RPMI8226 (cell line): ENCODE data around the gene FOSL1.

Experiments
- DNase-seq: peaks from one replicate; pipeline ENCODE4 v3.0.0-alpha.2; 2015

The FOSL1 gene

DNA sequence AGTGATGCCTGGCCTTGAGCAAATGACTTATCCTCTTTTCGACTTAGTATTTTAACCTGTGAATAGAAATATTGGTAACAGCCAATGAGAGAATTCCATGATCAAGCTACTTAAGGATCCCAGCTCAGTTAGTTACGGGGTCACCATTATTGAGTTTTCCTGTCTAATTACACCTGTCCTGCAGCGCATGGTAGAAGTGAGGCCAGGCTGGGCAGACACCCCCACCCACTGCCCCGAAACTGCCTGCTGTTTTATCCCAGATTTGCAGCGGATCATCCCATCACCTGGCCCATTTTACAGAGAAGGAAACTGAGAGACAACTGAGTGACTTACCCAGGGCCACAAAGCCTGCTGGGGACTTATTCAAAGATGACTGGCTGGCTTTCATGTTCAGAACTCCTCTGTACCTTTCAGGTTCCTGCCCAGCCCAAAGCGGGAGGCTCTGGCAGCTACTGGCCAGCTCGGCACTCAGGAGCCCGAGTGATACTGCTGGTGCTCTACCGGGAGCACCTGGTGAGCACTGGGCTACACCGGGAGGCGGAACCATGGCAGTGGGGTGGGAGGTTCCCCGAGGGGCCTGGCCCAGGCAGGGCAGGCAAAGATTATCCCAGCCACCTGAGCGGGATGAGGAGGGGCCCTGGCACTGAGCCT is 38.5 kb downstream of the FOSL1 start:
- DNase-seq = no peak

DNA sequence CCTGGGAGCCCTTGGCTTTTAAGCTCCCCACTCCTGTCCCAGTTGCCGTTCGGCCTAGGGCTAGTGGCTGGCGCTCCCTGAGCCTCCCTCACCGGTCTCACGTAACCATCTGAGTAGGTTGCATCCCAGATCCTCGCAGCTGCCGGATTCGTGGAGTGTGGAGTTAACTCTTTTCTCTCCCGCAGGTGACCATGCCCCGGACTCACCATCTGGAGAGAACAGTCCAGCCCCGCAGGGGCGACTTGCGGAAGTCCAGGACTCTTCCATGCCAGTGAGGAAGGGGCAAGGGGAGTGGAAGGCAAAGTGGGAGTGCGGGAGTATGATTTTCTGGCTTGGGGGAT is 39.1 kb downstream of the FOSL1 start:
- DNase-seq = no peak

DNA sequence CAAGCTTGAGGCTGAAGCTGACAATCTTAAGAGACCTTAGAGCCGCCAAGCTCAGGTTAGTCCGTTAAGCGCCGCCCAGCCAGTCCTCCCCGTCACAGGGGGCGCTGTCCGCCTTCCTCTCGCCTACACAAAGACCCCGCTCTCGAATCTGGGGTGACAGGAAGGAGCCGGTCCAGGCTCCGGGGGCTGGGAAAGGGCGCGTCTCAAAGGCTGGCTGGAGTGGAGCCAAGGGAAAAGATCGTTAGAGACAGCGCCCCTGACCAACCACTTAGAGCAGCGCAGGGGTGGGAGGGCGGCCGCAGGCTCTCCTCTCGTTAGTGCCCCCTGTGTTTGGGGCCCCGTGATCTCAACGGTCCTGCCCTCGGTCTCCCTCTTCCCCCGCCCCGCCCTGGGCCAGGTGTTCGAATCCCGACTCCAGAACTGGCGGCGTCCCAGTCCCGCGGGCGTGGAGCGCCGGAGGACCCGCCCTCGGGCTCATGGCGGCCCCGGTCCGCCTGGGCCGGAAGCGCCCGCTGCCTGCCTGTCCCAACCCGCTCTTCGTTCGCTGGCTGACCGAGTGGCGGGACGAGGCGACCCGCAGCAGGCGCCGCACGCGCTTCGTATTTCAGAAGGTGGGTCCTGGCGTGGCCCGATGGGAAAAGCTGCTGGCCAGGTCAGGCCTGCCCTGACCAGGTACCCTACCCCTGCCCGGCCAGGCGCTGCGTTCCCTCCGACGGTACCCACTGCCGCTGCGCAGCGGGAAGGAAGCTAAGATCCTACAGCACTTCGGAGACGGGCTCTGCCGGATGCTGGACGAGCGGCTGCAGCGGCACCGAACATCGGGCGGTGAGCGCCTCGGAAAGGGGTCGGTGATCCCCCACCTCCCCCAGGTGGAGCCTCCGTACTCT is 39.7 kb downstream of the FOSL1 start, which contains the start of gene MUS81:
Gene MUS81 (plus strand): TSS at position 156 of the 887 bp plus-strand sequence. CDS start 321 bp downstream, at position 477.
- DNase-seq = peak; percentile 100

DNA sequence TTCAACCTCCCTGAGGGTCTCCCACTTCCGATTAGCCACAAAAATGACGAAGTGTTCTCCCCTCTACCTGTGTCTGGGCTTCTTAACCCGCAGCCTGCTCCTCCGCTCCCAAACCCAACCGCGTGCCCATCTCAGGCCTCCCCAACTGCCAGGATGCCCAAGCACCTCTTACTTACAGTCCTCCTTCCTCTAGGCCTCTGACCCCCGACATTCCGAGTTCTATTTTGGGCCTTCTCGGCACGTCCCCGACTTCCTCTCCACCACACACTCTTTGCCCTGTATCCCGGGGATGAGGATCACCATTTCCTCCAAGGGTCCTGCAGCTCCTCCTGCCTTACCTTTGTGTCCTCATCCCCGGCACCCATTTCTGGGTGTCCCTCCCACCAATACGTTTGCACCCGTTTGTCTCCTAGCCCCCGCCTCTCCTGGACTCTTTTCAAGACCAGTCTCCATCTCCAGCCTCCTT is 40.3 kb downstream of the FOSL1 start:
- DNase-seq = no peak

DNA sequence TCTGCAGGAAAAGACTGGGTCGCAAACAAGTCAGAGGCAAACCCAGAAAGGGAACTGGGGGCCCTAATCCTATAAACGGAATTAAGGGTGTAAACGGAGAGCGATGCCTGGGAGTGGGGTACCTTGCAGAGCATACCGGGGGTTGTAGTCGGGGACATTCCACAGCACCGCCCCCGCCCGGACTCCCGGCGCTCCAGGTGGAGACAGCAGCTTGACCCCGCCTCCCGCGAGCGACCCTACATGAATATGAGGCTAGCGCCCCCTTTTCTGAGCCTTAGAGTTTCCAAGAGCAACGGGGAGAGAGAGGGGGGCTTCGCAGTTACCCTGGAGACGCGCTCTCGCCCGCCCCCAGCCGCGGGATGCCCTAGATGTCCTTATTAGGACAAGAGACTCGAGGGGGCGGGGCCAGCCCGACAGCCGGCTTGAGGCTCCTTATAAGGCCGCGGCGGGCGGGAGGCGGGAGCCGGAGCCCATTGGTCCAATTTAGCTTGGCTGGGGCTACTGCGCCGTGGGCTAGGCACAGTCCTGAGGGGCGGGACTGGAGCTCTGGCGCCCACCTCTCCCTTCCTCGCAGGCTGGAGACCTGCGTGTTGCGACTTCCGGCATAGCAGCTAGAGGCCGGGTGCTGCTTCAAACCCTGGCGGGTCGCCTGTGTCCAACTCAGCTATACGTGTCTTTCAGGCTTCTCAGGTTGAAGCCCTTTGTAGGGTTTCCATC is 40.9 kb downstream of the FOSL1 start:
- DNase-seq = peak; percentile 100

DNA sequence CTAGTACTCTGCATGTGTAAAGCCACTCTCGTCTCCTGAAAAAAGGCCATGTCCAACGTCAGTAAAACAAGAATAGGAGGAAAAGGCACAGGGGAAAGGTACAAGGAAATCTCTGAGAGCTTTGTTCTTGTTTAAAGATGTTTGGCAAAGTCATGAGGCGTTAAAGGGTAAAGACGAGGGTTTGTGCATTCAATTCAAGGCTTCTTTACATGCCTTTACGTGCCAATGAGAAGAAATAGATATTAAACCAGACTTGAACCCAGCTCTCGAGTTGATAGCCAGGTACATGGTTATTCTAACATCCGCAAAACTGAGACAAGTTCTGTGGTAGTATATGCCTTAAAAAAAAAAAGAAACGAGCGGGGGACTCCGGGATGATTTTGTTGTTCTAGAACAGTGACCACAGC is 41.5 kb downstream of the FOSL1 start:
- DNase-seq = no peak

DNA sequence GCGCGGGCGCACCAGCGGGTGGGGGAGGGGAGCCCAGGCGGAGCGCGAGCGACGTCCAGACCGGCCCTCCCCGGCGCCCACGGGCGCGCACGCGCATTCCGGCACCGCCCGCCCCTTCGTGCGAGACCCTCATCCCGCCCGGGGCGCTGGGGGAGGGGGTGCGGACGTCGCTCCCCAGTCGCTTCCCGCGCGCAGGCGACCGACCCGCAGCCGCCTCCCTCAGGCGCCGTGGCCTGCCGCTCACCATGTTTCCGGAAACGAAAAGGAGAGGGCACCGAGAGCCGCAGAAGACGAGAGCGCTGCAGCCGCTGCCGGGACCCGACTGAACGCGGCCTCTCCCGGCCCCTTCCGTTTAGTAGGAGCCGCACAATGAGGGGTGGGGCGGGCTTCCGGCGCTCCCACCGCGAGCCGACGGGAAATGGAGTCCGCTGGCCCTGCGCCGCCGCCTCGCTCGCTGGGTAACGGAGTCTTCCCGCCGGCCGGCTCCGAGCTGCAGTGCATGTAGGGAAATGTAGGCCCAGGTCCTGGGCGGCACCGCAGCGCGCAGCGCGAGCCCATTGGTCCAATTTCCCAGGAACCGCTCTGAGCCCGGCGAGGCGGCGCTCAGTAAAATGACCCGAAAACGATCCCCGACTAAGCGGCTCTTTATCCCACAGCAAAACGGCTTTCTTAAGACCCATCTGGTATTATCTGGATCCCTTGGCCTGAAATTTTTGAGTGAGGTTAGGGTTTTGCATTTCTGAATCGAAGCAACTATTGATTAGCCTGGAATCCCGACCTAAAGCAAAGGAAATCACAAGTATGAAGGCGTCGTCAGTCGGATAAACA is 42.1 kb downstream of the FOSL1 start, which contains the start of gene CFL1:
Gene CFL1 (minus strand): TSS at position 328 of the 828 bp plus-strand sequence. CDS start 81 bp downstream, at position 247.
- peak; percentile 99 for DNase-seq

DNA sequence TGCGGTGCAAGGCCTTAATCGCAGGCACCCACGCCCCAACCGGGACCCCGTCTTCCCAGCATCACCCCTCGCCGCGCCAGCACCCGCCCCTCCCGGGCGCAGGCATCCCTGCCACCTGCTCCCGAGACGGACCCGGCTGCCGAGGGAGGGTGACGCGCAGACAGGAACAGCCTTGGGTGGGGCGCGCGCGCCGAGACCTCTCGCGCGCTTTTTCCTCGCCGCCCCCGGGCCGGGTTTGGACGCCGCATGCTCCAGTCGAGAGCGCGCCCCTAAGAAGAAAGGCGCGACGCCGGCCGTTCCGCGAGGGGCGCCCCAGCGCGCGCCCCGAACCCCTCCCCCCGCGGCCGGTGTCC is 42.7 kb downstream of the FOSL1 start:
- DNase-seq = peak; percentile 75

DNA sequence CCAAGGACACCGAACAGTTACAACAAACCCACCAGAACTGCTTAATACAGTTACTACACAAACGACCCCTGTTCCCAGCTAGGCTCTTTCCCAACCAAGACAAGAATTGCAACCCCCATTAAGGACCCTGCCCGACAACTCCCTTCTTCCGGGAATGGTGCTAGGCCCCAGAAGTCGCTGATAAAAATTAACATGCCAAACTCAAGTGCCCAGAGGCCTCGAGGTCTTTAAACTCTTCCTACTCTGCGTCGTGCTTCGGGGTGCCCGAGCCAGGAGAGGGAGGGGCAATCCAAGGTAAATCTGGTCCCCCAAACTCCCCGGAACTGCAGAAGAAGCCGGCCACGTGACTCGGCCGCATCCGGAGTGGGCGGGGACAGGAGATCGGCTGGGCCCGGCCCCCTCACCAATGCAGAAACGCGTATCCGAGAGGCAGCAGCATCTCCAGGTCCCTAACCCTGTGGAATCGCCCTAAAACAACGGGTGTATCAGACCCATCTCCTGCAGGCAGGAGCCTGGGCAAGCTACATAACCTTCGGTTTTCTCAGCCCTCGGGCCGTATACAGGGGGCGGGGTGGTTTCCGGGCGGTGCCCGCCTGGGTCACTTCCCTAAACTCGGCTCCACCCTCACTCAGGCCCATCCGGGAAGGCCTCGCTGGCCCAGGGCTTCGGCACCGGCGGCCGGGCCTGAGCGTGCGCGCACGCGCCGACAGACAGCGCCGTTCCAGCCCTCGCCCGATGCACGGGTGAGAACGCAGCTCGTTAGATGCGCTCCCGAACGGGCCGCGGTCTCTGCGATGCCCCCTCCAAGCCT is 43.3 kb downstream of the FOSL1 start:
- DNase-seq = peak; percentile 88

DNA sequence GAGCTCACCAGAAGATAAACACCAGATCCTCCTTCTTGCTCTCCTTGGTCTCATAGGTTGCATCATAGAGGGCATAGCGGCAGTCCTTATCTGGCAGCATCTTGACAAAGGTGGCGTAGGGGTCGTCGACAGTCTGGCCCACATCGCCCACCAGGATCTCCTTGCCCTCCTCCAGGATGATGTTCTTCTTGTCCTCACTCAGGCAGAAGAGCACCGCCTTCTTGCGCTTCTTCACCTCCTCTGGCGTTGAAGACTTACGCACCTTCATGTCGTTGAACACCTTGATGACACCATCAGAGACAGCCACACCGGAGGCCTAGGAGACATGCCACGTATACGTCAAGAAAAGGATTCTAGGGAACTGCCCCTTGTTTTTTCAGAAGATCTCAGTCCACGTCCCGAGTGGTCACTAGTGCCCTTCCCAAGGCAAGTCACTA is 44.2 kb downstream of the FOSL1 start:
- DNase-seq = no peak

DNA sequence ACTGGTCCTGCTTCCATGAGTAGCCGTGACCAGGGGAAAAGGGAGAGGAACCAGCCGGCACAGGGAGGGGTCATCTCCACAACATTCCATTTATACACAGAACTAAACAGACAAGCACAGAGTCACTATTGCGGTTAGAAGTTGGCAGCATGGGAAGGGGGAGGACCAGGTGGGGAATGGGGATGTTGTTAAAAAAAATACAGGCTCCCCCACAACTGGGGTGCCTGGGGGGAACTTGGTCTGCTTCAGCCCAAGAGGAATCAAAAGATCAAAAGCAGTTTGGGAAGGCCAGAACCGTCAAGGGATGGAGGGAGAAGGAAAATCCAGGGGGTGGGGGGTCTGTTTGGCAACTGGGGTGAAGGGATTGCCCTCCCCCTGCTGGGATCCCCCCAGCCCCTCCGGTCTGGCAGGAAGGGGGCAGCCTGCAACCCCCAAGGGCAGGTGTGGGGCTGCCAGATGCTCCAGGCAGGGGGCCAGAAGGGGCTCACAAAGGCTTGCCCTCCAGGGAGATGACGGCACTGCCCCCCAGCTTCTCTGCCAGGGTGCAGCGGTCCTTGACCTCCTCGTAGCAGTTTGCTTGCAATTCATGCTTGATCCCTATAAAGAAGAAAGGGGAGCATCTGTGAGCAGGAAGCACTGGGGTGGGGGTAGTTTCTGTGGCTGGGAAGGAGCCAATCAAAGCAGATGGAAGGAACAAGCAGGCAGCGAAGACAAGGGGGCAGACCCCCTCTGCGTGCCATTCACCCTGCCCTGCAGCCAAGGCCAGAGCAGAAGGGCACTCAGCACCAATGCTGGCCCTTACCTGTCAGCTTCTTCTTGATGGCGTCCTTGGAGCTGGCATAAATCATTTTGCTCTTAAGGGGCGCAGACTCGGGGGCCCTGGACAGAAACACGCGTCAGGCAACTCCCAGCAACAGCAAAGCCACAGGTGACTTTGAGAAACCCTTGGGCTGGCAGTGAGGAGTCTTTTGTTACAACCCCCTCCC is 45.0 kb downstream of the FOSL1 start:
- no peak for DNase-seq

DNA sequence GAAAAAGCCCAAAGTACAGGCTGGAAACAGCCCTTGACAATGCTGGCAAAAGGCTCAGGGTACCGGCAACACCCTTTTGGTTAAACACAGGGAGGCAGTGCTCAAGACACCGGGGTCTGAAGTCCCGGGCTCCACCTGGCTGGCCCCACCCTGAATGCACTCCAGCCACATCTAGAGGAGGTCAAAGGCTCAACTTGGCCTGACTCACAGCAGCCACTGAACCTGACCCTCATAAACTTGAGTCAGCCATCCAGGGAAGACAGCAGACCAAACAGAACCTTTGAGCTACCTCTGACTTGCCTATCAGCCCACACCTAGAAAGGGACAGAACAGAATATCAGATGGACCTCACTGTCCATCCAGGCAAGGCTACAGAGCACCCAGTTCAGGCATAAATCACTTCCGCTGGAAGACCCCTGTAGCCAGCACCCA is 46.0 kb downstream of the FOSL1 start:
- DNase-seq = no peak

DNA sequence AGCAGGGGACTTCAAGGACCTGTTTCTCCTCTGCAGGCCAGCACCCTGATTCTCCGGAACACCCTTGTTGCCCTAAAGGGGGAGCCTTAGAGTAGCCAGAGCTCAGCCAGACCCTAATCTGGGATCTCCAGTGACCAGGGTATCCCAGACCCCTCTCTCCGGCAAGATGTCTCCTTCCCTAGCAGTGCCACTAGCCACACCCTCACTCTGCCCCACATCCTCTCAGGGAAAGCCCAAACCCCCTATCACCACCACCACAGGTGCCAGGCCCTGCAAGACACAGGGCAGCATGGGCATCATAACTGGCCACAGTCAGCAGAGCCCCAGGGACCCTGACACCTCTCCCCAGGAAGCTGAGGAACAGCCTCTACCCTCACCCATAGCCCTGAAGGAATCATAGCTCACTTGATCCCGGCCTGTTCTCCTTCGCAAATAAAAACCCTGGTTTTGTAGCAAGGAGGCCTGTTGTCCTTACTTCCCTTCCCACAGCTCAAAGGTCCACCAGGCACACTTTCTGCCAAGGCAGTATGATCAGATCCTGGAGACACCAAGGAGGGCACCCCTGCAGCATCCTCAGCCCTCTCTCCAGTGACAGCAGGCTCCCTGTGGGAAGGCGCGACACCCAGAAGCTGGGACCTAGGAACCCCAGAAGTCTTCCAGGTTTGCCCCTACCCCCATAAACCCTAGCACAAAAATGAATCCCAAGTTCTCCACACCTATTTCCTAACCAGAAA is 46.8 kb downstream of the FOSL1 start:
- DNase-seq = no peak

DNA sequence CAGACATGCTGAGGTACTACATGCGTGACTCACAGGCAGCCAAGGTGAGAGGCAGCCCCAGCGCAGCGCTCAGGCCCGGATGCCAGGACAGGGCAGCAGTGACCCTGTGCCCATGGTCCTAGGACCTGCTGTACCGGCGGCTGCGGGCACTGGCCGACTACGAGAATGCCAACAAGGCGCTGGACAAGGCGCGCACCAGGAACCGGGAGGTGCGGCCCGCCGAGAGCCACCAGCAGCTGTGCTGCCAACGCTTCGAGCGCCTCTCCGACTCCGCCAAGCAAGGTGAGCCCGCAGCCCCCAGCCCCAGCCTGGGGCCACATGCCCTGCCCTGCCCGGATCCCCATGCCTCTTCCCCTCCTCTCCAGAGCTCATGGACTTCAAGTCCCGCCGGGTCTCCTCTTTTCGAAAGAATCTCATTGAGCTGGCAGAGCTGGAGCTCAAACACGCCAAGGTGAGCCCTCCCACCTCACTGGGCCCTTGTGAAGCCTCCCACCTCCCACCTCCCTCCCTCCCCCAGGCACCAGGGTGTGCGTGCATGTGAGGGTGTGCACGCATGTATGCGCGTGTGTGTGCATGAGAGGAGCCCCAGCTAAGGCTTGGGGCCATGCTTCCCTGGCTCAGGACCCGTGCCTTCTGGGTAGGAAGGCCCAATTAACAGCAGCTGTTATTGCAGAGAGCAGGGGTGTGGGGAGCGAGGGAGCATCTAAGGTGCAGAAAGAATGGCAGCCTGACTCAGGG is 47.5 kb downstream of the FOSL1 start:
- no peak for DNase-seq

DNA sequence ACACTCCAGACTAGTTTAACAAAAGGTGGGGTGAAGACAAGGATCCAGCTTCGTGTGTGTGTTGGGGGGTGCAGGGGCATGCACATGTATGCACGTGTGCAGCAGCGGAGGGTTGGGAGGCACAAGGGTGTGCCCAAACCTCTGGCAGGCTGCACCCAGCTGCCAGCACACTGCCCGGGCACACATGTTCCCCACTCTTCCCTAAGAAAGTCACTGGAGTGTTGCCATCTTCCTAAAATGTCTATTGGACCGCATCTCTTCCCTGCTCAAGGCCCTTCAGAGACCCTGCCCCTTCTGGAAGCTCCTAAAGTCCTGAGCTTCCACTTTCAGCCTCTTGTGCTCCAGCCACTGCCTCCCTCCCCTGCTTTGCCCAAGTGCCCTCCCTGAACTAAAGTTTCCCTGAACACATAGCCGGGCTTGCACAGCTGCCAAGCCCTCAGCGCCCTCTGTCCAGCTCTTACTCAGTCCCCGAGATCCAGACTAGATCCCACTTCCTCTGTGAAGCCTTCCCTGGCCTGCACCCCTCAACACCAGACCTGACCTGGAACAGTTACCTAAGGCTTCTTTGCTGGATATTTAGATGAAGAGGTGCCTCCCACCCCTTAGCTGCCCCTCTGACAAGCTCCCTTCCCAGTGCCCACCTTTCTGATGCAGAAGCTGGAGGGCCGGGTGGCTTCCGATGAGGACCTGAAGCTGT is 48.2 kb downstream of the FOSL1 start:
- no peak for DNase-seq

DNA sequence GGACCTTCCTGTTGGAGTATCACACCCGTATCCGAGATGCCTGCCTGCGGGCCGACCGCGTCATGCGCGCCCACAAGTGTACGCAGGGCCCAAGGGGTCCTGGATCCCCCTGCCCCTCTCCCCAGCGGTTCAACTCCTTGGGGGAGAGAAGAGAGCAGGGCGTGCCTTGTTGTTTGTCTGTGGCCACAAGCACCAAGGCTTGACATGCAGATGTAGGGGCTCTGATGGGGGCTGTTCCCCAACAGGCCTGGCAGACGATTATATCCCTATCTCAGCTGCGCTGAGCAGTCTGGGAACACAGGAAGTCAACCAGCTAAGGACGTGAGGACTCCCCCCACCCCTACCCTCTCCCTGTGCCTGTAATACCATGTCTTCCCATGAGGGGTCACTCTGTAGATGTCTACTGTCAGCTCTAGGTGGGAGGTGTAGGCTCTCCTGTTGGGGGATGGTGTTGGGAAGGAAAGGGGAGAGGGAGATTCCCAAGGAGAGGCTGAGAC is 49.1 kb downstream of the FOSL1 start:
- DNase-seq = no peak

DNA sequence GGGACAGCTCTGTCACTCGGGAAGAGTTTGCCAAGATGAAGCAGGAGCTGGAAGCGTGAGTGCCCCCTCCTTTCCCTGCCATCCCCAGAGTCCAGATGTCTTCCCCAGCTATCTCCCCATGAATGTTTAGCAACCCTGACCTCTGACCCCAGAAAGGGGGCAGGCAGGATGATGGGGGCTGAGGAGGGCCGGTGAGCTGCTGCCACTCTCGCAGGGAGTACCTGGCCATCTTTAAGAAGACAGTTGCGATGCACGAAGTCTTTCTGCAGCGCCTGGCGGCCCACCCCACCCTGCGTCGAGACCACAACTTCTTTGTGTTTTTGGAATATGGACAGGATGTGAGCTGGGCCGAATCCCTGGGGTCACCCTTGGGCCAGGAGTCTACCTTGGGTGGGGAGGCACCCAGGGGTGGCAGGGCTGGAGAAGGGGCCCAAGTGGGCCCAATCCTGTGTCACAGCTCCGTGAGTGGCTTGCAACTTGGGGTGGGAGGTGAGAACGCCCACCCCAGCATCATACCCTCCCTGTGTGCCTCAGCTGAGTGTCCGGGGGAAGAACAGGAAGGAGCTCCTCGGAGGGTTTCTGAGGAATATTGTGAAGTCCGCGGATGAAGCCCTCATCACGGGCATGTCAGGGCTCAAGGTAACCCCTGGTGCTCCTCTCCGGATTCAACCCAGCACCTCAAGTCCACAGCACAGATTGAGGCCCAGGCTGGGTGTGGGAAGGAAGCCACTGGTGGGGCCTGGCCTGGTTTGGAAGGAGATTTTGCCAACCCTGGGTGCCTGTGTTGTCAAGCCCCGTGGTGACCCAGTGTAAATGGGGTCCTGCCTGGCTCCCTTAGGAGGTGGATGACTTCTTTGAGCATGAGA is 49.7 kb downstream of the FOSL1 start:
- no peak for DNase-seq
